Astrocyte (in vitro differentiated cells and primary cell): ENCODE data around the gene PNPLA5.

ENCODE experiments used
- CTCF ChIP-seq: IDR thresholded peaks from 2 replicates; pipeline ENCODE4 v1.5.1; 2011; ENCODE audit warnings: low read depth, mild to moderate bottlenecking, inconsistent platforms, low read length, moderate library complexity; ENCODE audit not compliant: insufficient read depth
- EZH2 ChIP-seq: IDR thresholded peaks from 2 replicates; pipeline ENCODE4 v1.6.1; 2012; ENCODE audit warnings: mild to moderate bottlenecking, low read length, inconsistent platforms; ENCODE audit not compliant: insufficient read depth

GRCh38 chr22:43851979-43852307, 39.9 kb downstream of the PNPLA5 start:
- no peak for TF ChIP-seq CTCF
- TF ChIP-seq EZH2: no peak
